K562 (cell line): ENCODE data around the gene DBX1. TPM values are rescaled to one million over a fixed set of nuclear protein-coding genes. Genes with fewer than 3 reads are reported as not detected.

ENCODE experiments used
- ATAC-seq: fragments of 200-7000 bp; cut with Tn5 transposase; 3 replicates; pipeline ENCODE4 v1.9.1; 2020; ENCODE audit warnings: moderate library complexity
- BruUV-seq: library from RNA; stranded (reverse); fragments of 400-500 nt; replicated peaks from 2 replicates; lab custom pipeline; 2021; lab: Mats Ljungman, UMichigan
- CTCF ChIA-PET: fragments of 300-600 bp; formaldehyde crosslinking; extraction: SDS; loops from one replicate; lab custom pipeline; 2021; ENCODE audit warnings: low intra/inter-chr PET ratio; lab: Yijun Ruan, JAX
- POLR2A ChIA-PET: fragments of 300-600, 350-650 bp; sonication (Branson Sonifier 250); formaldehyde crosslinking; extraction: SDS; loops from one replicate; lab custom pipeline; 2021; ENCODE audit warnings: antibody characterized with exemption, inconsistent platforms; lab: Yijun Ruan, JAX
- DNase-seq, 4 experiments: peaks; one replicate each; pipeline versions ENCODE4 v3.0.0 to v3.0.0-alpha.2; 2011 to 2018; ENCODE audit warnings: low spot score in 3 of 4, mixed read lengths in 3 of 4; ENCODE audit errors: extremely low read depth in 1 of 4
- FAIRE-seq: peaks from 2 replicates; lab custom pipeline; 2011; peaks lifted over from hg19 to GRCh38; lab: Jason Lieb, UNC
- H2AFZ ChIP-seq: 2 replicates; pipeline ENCODE4 v1.6.0; 2011; ENCODE audit warnings: low read depth, low read length, control low read depth, inconsistent platforms
- H3K27ac ChIP-seq: fragments of 200-600 bp; 3 replicates; pipeline ENCODE4 v1.8.0; 2011; ENCODE audit warnings: low read depth, mild to moderate bottlenecking, control low read depth, inconsistent platforms, low read length, moderate library complexity, mixed read lengths; ENCODE audit errors: extremely low read depth
- H3K27me3 ChIP-seq, 2 experiments: fragments of 300-600 bp in 1 of 2; 2 replicates in 1 of 2; 3 replicates in 1 of 2; pipeline versions ENCODE4 v1.6.0 to v1.8.0; 2011; ENCODE audit warnings: inconsistent platforms in 2 of 2, low read length in 2 of 2, mild to moderate bottlenecking in 1 of 2, mixed read lengths in 1 of 2, moderate library complexity in 1 of 2; ENCODE audit not compliant: control insufficient read depth in 2 of 2, insufficient read depth in 2 of 2
- H3K36me3 ChIP-seq: fragments of 300-600 bp; 3 replicates; pipeline ENCODE4 v1.8.0; 2011; ENCODE audit warnings: mild to moderate bottlenecking, low read length, inconsistent platforms; ENCODE audit not compliant: control insufficient read depth, insufficient read depth
- H3K4me1 ChIP-seq, 2 experiments: fragments of 200-600 bp in 1 of 2; replicated peaks in 1 of 2; 2 replicates in 1 of 2; 3 replicates in 1 of 2; pipeline versions ENCODE4 v1.5.1 to v1.8.0; 2011; ENCODE audit warnings: inconsistent platforms in 2 of 2, low read length in 2 of 2, mild to moderate bottlenecking in 1 of 2, mixed read lengths in 1 of 2, moderate library complexity in 1 of 2; ENCODE audit not compliant: control insufficient read depth in 2 of 2, insufficient read depth in 2 of 2
- H3K4me2 ChIP-seq: 2 replicates; pipeline ENCODE4 v1.6.1; 2011; ENCODE audit warnings: low read length, control low read depth, inconsistent platforms, mixed read lengths; ENCODE audit not compliant: insufficient read depth
- H3K4me3 ChIP-seq: fragments of 200-600 bp; sonication (generic), shearing (Covaris generic); 2 replicates; pipeline ENCODE4 v1.5.1; 2016; ENCODE audit warnings: control low read depth, inconsistent platforms
- H3K79me2 ChIP-seq: fragments of 200-600 bp; 3 replicates; pipeline ENCODE4 v1.8.0; 2011; ENCODE audit warnings: low read length, inconsistent platforms; ENCODE audit not compliant: control insufficient read depth, insufficient read depth
- H3K9ac ChIP-seq, 2 experiments: 2 replicates each; pipeline versions ENCODE4 v1.6.0 to v1.6.1; 2011; ENCODE audit warnings: low read depth in 2 of 2, low read length in 2 of 2, control low read depth in 1 of 2, inconsistent platforms in 1 of 2, mild to moderate bottlenecking in 1 of 2, mixed read lengths in 1 of 2; ENCODE audit not compliant: insufficient read depth in 1 of 2
- H3K9me1 ChIP-seq: one replicate; pipeline ENCODE4 v1.6.0; 2011; ENCODE audit warnings: inconsistent platforms, mild to moderate bottlenecking, low read length, moderate library complexity; ENCODE audit not compliant: control insufficient read depth, insufficient read depth
- H3K9me3 ChIP-seq: replicated peaks from 2 replicates; pipeline ENCODE4 v1.5.1; 2011; ENCODE audit warnings: low read depth, low read length, inconsistent platforms; ENCODE audit not compliant: control insufficient read depth, insufficient read depth
- H4K20me1 ChIP-seq: replicated peaks from 2 replicates; pipeline ENCODE4 v1.6.1; 2011; ENCODE audit warnings: low read length, inconsistent platforms, mixed read lengths; ENCODE audit not compliant: control insufficient read depth, insufficient read depth
- BRD4 ChIP-seq: fragments of 200-600 bp; sonication (generic); IDR thresholded peaks from 2 replicates; pipeline ENCODE4 v1.6.1; 2017; ENCODE audit warnings: inconsistent platforms
- CBX5 ChIP-seq: IDR thresholded peaks from 2 replicates; pipeline ENCODE4 v1.6.1; 2014; ENCODE audit warnings: low read depth, borderline replicate concordance
- MBD2 ChIP-seq: sonication (generic); IDR thresholded peaks from 2 replicates; pipeline ENCODE4 v1.6.1; 2016; ENCODE audit warnings: low read depth, borderline replicate concordance
- MIER1 ChIP-seq: fragments of 450-650 bp; IDR thresholded peaks from 2 replicates; pipeline ENCODE4 v1.6.1; 2016; ENCODE audit warnings: antibody characterized with exemption, mild to moderate bottlenecking, low read depth
- NCOA6 ChIP-seq: fragments of 450-650 bp; IDR thresholded peaks from 2 replicates; pipeline ENCODE4 v1.6.1; 2017; ENCODE audit warnings: mild to moderate bottlenecking
- ZBTB7A ChIP-seq: IDR thresholded peaks from 2 replicates; pipeline ENCODE4 v1.6.1; 2011; ENCODE audit warnings: low read depth, mild to moderate bottlenecking, low read length, moderate library complexity, borderline replicate concordance; ENCODE audit not compliant: control insufficient read depth
- ZNF589 ChIP-seq: fragments of 200-800 bp; sonication (Bioruptor generic); IDR thresholded peaks from 2 replicates; pipeline ENCODE4 v1.6.1; 2016; ENCODE audit warnings: low read depth, missing genetic modification characterization, missing compliant biosample characterization
- WGBS: fragments of 100-300 bp; shearing (Covaris generic); methylation state at CpG from one replicate; pipeline ENCODE4 v1.1.6; 2016; ENCODE audit warnings: low coverage, mixed read lengths; ENCODE audit not compliant: insufficient coverage; ENCODE audit errors: missing lambda C conversion rate; 5-methylcytosine and 5-hydroxymethylcytosine counted together
- in situ Hi-C: fragments of 300-500 bp; cut with MboI; formaldehyde crosslinking; loops from 4 replicates; pipeline ENCODE4 v1.15.0; 2018; ENCODE audit warnings: inconsistent platforms, mixed read lengths
- intact Hi-C: fragments of 100-400 bp; cut with micrococcal nuclease; formaldehyde crosslinking; loops from 2 replicates; pipeline ENCODE4 v1.14.2; 2022
- polyA plus RNA-seq, 8 experiments: library from polyadenylated mRNA; depleted of rRNA in 4 of 8; stranded (reverse) in 5 of 8; unstranded in 3 of 8; fragments of >200 nt; fragmentation: Nextera tagmentation in 2 of 8; fragmentation: Illumina TruSeq in 1 of 8; extraction: Ambion mirVana in 2 of 8; extraction: Trizol in 1 of 8; gene quantifications; 2 replicates each; pipeline versions ENCODE4 v1.2.1 to v1.2.3, GENCODE V29; 2011 to 2014; ENCODE audit warnings: inconsistent platforms in 1 of 8, missing spikeins in 1 of 8
- total RNA-seq, 7 experiments: library from RNA; depleted of rRNA in 6 of 7; stranded (reverse); fragments of >200 nt in 6 of 7; fragmentation: Illumina TruSeq in 2 of 7; extraction: Trizol in 2 of 7; gene quantifications; 2 replicates each; pipeline versions ENCODE4 v1.2.1 to v1.2.3, GENCODE V29; 2011 to 2021; ENCODE audit warnings: low replicate concordance in 1 of 7
- TF ChIP-seq, protein P1 (sequence below): fragments of 250-450 bp; sonication (Bioruptor Pico); IDR thresholded peaks from 2 replicates; pipeline ENCODE4 v1.4.0; 2020

The DBX1 gene
- total and polyA plus RNA-seq, 9 of the 15 experiments (the other 6 are each of a cell fraction or from before 2014, with no cell fraction given) = not detected

GRCh38 chr11:20208622-20209111, 48.4 kb upstream of the DBX1 start:
- in situ Hi-C loops = no loop called here
- no peak for FAIRE-seq
- TF ChIP-seq MIER1 = no peak
- TF ChIP-seq MBD2 = no peak
- TF ChIP-seq, all 486 proteins: peak for 0
- 2% methylated on average over 16 of the region's 16 CpGs for WGBS
- no peak for ATAC-seq
- Histone ChIP-seq H3K4me2 (no peak overlapping the region), H3K27me3 (peaks cover 23 to 26% of the 10 kb centered on the region in 2 experiments), H3K9ac (no peak overlapping the region), H2AFZ (no peak overlapping the region), H4K20me1 (no peaks in the 10 kb centered on the region), H3K27ac (no peak overlapping the region), H3K4me3 (no peak overlapping the region), H3K79me2 (no peaks in the 10 kb centered on the region), H3K9me1 (no peaks in the 10 kb centered on the region), H3K9me3 (no peaks in the 10 kb centered on the region), H3K4me1 (no peaks in the 10 kb centered on the region), H3K36me3 (no peaks in the 10 kb centered on the region)
- intact Hi-C loops = no loop called here
- no TSS peak for BruUV-seq
- no peak for DNase-seq
- ChIA-PET CTCF (no interaction called here), POLR2A (interaction anchor here (0.6 kb wide), 1 partner anchor 45 kb away, joined by 3 read pairs; no protein-coding TSS in a partner anchor)

DNA sequence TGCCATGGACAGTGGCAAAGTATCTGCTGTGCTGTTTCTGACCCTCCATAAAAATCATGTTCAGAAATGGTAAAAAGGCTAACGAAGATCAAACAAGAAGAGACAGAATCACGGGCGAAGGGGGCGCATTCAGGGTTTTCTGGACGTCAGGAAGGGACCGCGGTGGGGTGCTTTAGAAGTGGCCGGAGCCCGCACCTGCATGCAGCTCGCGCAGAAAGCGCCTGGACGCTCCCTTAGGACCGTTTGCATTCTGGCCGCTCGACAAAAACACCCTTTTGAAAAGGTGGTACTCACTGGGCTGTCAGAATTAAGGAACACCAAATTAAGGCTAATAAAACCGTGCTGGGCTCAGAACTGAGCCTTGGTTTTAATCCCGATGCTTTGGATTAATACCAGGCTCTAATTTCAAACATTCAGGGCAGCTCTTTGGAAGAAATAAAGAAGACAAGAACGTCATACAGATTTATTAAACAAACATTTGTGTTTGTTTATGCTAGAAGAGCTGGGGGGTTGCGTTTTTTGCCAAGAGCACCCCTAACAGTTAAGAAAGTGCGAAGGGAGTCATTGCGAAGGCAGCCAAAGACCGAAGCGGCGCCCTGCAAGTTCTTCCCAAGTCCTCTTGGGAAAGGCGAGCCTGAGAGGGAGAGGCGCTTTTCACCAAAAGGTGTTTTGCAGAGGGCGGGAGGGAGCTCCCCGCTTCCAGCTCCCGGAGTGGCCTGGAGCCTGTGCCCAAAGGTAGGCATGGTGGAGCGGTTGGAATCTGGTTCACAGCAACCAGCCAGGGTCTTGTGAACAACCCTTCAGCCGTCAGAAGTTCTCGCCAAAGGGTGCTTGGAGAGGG, 47.7 kb upstream of the DBX1 start:
- no peaks in the 10 kb centered on the region for H3K9me3 ChIP-seq
- intact Hi-C loops (no loop called here), in situ Hi-C loops (no loop called here)
- no peak for FAIRE-seq
- no peak for ATAC-seq
- H3K27me3 ChIP-seq = peaks cover 20 to 26% of the 10 kb centered on the region in 2 experiments; a peak in 4 of 5 replicates
- no peaks in the 10 kb centered on the region for H3K4me1 ChIP-seq
- H3K4me2 ChIP-seq = no peak overlapping the region
- H3K9ac ChIP-seq = no peak overlapping the region
- no TSS peak for BruUV-seq
- TF ChIP-seq CBX5 (no peak), ZNF589 (no peak), NCOA6 (no peak), ZBTB7A (no peak), BRD4 (no peak)
- TF ChIP-seq, protein P1, sequence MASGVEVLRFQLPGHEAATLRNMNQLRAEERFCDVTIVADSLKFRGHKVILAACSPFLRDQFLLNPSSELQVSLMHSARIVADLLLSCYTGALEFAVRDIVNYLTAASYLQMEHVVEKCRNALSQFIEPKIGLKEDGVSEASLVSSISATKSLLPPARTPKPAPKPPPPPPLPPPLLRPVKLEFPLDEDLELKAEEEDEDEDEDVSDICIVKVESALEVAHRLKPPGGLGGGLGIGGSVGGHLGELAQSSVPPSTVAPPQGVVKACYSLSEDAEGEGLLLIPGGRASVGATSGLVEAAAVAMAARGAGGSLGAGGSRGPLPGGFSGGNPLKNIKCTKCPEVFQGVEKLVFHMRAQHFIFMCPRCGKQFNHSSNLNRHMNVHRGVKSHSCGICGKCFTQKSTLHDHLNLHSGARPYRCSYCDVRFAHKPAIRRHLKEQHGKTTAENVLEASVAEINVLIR (CRISPR knock-in tag) = no peak
- ChIA-PET POLR2A (interaction anchor here (0.6 kb wide), 2 partner anchors 44 to 436 kb away, joined by 3 read pairs; no protein-coding TSS in a partner anchor), CTCF (no interaction called here)
- no peak for DNase-seq
- no peaks in the 10 kb centered on the region for H3K9me1 ChIP-seq
- H2AFZ ChIP-seq = no peak overlapping the region
- H3K79me2 ChIP-seq = no peaks in the 10 kb centered on the region
- H3K27ac ChIP-seq = no peak overlapping the region
- H3K4me3 ChIP-seq = no peak overlapping the region
- WGBS = 3% methylated on average over 33 of the region's 33 CpGs
- H4K20me1 ChIP-seq = no peaks in the 10 kb centered on the region
- no peaks in the 10 kb centered on the region for H3K36me3 ChIP-seq
